ENCODE measurements around the gene TOX2. TPM values are rescaled to one million over a fixed set of nuclear protein-coding genes. Genes with fewer than 3 reads are reported as not detected.

TOX2 gene
- total RNA-seq, 1 donor from 2014 or later: 5.0 TPM

GRCh38 chr20:44084891-44085290 lies 170.2 kb downstream of the TOX2 start:
- Mint-ChIP-seq H3K4me3 (ENCODE audit: unreplicated experiment) (no peak overlapping the region), H3K36me3 (ENCODE audit: low read depth, unreplicated experiment) (peaks cover 4% of the 10 kb centered on the region), H3K4me1 (ENCODE audit: unreplicated experiment) (peaks cover 36% of the 10 kb centered on the region), H3K27ac (ENCODE audit: unreplicated experiment) (no peak overlapping the region), H3K9me3 (ENCODE audit: unreplicated experiment) (no peaks in the 10 kb centered on the region), H3K27me3 (ENCODE audit: unreplicated experiment) (peaks cover 7% of the 10 kb centered on the region)
- TF ChIP-seq CTCF (IDR thresholded peaks at IDR 0.05; ENCODE audit: unreplicated experiment): no peak
- DNase-seq (ENCODE audit: low spot score): no peak

- peaks cover 4% of the 10 kb centered on the region for H3K36me3 Mint-ChIP-seq (ENCODE audit: low read depth, unreplicated experiment)
- peaks cover 30% of the 10 kb centered on the region for H3K4me1 Mint-ChIP-seq (ENCODE audit: unreplicated experiment)
- H3K27ac Mint-ChIP-seq (ENCODE audit: unreplicated experiment): no peak overlapping the region
- peaks cover 5% of the 10 kb centered on the region for H3K27me3 Mint-ChIP-seq (ENCODE audit: unreplicated experiment)
- no peak overlapping the region for H3K4me3 Mint-ChIP-seq (ENCODE audit: unreplicated experiment)
- TF ChIP-seq CTCF (IDR thresholded peaks at IDR 0.05; ENCODE audit: unreplicated experiment): no peak
- H3K9me3 Mint-ChIP-seq (ENCODE audit: unreplicated experiment): no peaks in the 10 kb centered on the region
- no peak for DNase-seq (ENCODE audit: low spot score)
These were observed 171.2 kb downstream of the TOX2 start for GRCh38 chr20:44085616-44086434.

GRCh38 chr20:44087051-44087856 lies 172.6 kb downstream of the TOX2 start:
- TF ChIP-seq CTCF (IDR thresholded peaks at IDR 0.05; ENCODE audit: unreplicated experiment): no peak
- Mint-ChIP-seq H3K27ac (ENCODE audit: unreplicated experiment) (peak overlapping the region; percentile 17), H3K36me3 (ENCODE audit: low read depth, unreplicated experiment) (peaks cover 4% of the 10 kb centered on the region), H3K9me3 (ENCODE audit: unreplicated experiment) (no peaks in the 10 kb centered on the region), H3K4me3 (ENCODE audit: unreplicated experiment) (no peak overlapping the region), H3K4me1 (ENCODE audit: unreplicated experiment) (peaks cover 18% of the 10 kb centered on the region), H3K27me3 (ENCODE audit: unreplicated experiment) (peaks cover 5% of the 10 kb centered on the region)
- no peak for DNase-seq (ENCODE audit: low spot score)

GRCh38 chr20:44087857-44088120 lies 173.1 kb downstream of the TOX2 start:
- H3K27ac Mint-ChIP-seq (ENCODE audit: unreplicated experiment): no peak overlapping the region
- H3K36me3 Mint-ChIP-seq (ENCODE audit: low read depth, unreplicated experiment): peaks cover 3% of the 10 kb centered on the region
- TF ChIP-seq CTCF (IDR thresholded peaks at IDR 0.05; ENCODE audit: unreplicated experiment): no peak
- H3K4me3 Mint-ChIP-seq (ENCODE audit: unreplicated experiment): no peak overlapping the region
- peaks cover 15% of the 10 kb centered on the region for H3K4me1 Mint-ChIP-seq (ENCODE audit: unreplicated experiment)
- peaks cover 5% of the 10 kb centered on the region for H3K27me3 Mint-ChIP-seq (ENCODE audit: unreplicated experiment)
- no peaks in the 10 kb centered on the region for H3K9me3 Mint-ChIP-seq (ENCODE audit: unreplicated experiment)
- DNase-seq (ENCODE audit: low spot score): no peak

Data from endothelial cell (in vitro differentiated cells).